HCT116 (cell line): ENCODE results near the gene HGFAC. TPM values are rescaled to one million over a fixed set of nuclear protein-coding genes. Genes with fewer than 3 reads are reported as not detected.

ENCODE experiments used
- total RNA-seq: library from RNA; stranded (reverse); gene quantifications from one replicate; pipeline ENCODE4 v1.2.1, GENCODE V29; 2021; ENCODE audit not compliant: unreplicated experiment
- TF ChIP-seq, protein P1 (sequence below): IDR thresholded peaks from 2 replicates; pipeline ENCODE4 v1.6.1; 2011; ENCODE audit warnings: mild to moderate bottlenecking, low read length, moderate library complexity; ENCODE audit not compliant: insufficient replicate concordance; ENCODE audit errors: extremely low read depth
- TF ChIP-seq, protein P2 (sequence below): IDR thresholded peaks from 2 replicates; pipeline ENCODE4 v1.6.1; 2012

HGFAC gene
- total RNA-seq, 1 experiment from 2014 or later, result 1.1 TPM

DNA sequence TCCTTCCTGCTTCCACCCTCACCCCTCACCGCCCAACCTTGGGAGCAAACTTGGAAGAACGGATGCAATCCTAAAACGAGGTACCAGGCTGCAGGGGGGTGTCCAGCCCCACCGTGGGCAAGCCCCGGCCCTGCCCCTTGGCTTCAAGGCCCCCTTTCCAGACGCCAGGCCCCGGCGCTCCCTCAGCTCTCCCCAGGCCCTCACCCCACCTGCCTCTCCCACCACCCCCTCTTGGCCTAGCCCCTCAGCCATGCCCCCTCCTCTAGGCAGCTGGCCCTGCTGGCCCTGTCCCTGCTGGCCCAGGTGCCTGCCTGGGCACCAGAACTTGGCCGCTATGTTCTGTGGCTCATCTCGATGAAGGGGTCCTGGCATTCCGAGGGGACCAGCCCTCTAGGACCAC, 56.6 kb downstream of the HGFAC start (continued):
- TF ChIP-seq, protein P1, sequence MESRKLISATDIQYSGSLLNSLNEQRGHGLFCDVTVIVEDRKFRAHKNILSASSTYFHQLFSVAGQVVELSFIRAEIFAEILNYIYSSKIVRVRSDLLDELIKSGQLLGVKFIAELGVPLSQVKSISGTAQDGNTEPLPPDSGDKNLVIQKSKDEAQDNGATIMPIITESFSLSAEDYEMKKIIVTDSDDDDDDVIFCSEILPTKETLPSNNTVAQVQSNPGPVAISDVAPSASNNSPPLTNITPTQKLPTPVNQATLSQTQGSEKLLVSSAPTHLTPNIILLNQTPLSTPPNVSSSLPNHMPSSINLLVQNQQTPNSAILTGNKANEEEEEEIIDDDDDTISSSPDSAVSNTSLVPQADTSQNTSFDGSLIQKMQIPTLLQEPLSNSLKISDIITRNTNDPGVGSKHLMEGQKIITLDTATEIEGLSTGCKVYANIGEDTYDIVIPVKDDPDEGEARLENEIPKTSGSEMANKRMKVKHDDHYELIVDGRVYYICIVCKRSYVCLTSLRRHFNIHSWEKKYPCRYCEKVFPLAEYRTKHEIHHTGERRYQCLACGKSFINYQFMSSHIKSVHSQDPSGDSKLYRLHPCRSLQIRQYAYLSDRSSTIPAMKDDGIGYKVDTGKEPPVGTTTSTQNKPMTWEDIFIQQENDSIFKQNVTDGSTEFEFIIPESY, result no peak
- TF ChIP-seq, protein P2, sequence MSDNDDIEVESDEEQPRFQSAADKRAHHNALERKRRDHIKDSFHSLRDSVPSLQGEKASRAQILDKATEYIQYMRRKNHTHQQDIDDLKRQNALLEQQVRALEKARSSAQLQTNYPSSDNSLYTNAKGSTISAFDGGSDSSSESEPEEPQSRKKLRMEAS, result no peak

Other genes with a start within 250 kb of the HGFAC start
- 0.71 TPM for gene MSANTD1, start 192.8 kb upstream of the HGFAC start, total RNA-seq
- gene RGS12, start 148.9 kb upstream of the HGFAC start, total RNA-seq, result 22.2 TPM
- 2.4 TPM for gene DOK7, start 21.3 kb downstream of the HGFAC start, total RNA-seq
- gene LRPAP1, start 90.5 kb downstream of the HGFAC start, total RNA-seq, result 109 TPM